ENCODE measurements around the gene RPP25.

- TF ChIP-seq POLR2A (IDR thresholded peaks at IDR 0.05; ENCODE audit: low read depth, low read length) (no peak), POLR2AphosphoS5 (IDR thresholded peaks at IDR 0.05; ENCODE audit: low read depth, low read length) (no peak), TAF1 (IDR thresholded peaks at IDR 0.05; ENCODE audit: low read depth, low read length) (no peak), SPI1 (IDR thresholded peaks at IDR 0.05; ENCODE audit: low read depth, low read length) (no peak), PAX5 (IDR thresholded peaks at IDR 0.05; ENCODE audit: insufficient read depth, low read length, severe bottlenecking) (no peak)
Measured at GRCh38 chr15:74962219-74962618, 5.6 kb upstream of the RPP25 start.
